ENCODE data around the gene CBLC. TPM values are rescaled to one million over a fixed set of nuclear protein-coding genes. Genes with fewer than 3 reads are reported as not detected.

Gene CBLC
- total RNA-seq, 1 experiment from 2014 or later: not detected

- Histone ChIP-seq H3K4me2 (ENCODE audit: low read depth, low read length, poor library complexity, severe bottlenecking) (no peak overlapping the region), H3K27ac (ENCODE audit: low read length) (no peak overlapping the region), H3K27me3 (ENCODE audit: low read length) (no peaks in the 10 kb centered on the region), H3K36me3 (ENCODE audit: insufficient read depth, low read length) (no peaks in the 10 kb centered on the region), H3K9ac (ENCODE audit: low read length) (no peak overlapping the region), H3K9me2 (replicated peaks; ENCODE audit: insufficient read depth, low read length) (no peaks in the 10 kb centered on the region), H3K4me3 (ENCODE audit: low read length) (no peak overlapping the region), H2AFZ (ENCODE audit: low read length) (no peak overlapping the region), H4K20me1 (ENCODE audit: insufficient read depth, low read depth, low read length) (no peaks in the 10 kb centered on the region), H3K79me2 (ENCODE audit: low read length) (no peaks in the 10 kb centered on the region), H3K9me3 (ENCODE audit: low read length) (no peaks in the 10 kb centered on the region), H3K4me1 (ENCODE audit: low read length) (peaks cover 3% of the 10 kb centered on the region; the same call in 1 of the 2 replicates)
- DNase-seq: no peak
Measured at GRCh38 chr19:44841231-44841630, 63.5 kb downstream of the CBLC start.

GRCh38 chr19:44845286-44845611 lies 67.6 kb downstream of the CBLC start:
- H3K4me2 ChIP-seq (ENCODE audit: low read depth, low read length, poor library complexity, severe bottlenecking): peak overlapping the region; percentile 60
- H4K20me1 ChIP-seq (ENCODE audit: insufficient read depth, low read depth, low read length): no peaks in the 10 kb centered on the region
- no peak overlapping the region; the same call in 1 of the 2 replicates for H3K9ac ChIP-seq (ENCODE audit: low read length)
- H3K9me2 ChIP-seq (replicated peaks; ENCODE audit: insufficient read depth, low read length): no peaks in the 10 kb centered on the region
- peak overlapping the region; percentile 59; the same call in 1 of the 2 replicates for H2AFZ ChIP-seq (ENCODE audit: low read length)
- H3K36me3 ChIP-seq (ENCODE audit: insufficient read depth, low read length): no peaks in the 10 kb centered on the region
- no peak overlapping the region for H3K4me3 ChIP-seq (ENCODE audit: low read length)
- DNase-seq: no peak
- no peaks in the 10 kb centered on the region for H3K79me2 ChIP-seq (ENCODE audit: low read length)
- H3K27ac ChIP-seq (ENCODE audit: low read length): no peak overlapping the region
- H3K27me3 ChIP-seq (ENCODE audit: low read length): no peaks in the 10 kb centered on the region
- H3K4me1 ChIP-seq (ENCODE audit: low read length): peaks cover 3% of the 10 kb centered on the region
- H3K9me3 ChIP-seq (ENCODE audit: low read length): no peaks in the 10 kb centered on the region

GRCh38 chr19:44845612-44846454 lies 68.1 kb downstream of the CBLC start, which contains the start of gene NECTIN2:
Gene NECTIN2, plus strand, starts transcription at chr19:44846297. Its CDS starts 229 bp downstream, at chr19:44846526.
- Histone ChIP-seq H3K27me3 (ENCODE audit: low read length) (no peaks in the 10 kb centered on the region), H3K79me2 (ENCODE audit: low read length) (no peaks in the 10 kb centered on the region), H2AFZ (ENCODE audit: low read length) (peak within 1 kb of the TSS; percentile 59; the same call in 1 of the 2 replicates), H3K4me1 (ENCODE audit: low read length) (peaks cover 3% of the 10 kb centered on the region), H3K4me3 (ENCODE audit: low read length) (peak within 1 kb of the TSS; percentile 42; the same call in 1 of the 2 replicates), H3K9me3 (ENCODE audit: low read length) (no peaks in the 10 kb centered on the region), H3K27ac (ENCODE audit: low read length) (no peak within 1 kb of the TSS), H4K20me1 (ENCODE audit: insufficient read depth, low read depth, low read length) (no peaks in the 10 kb centered on the region), H3K36me3 (ENCODE audit: insufficient read depth, low read length) (no peaks in the 10 kb centered on the region), H3K4me2 (ENCODE audit: low read depth, low read length, poor library complexity, severe bottlenecking) (peak within 1 kb of the TSS; percentile 60), H3K9ac (ENCODE audit: low read length) (no peak within 1 kb of the TSS; the same call in 1 of the 2 replicates), H3K9me2 (replicated peaks; ENCODE audit: insufficient read depth, low read length) (no peaks in the 10 kb centered on the region)
- DNase-seq: peak; percentile 95

GRCh38 chr19:44846455-44847143 lies 68.9 kb downstream of the CBLC start:
- H3K9me3 ChIP-seq (ENCODE audit: low read length): no peaks in the 10 kb centered on the region
- no peak overlapping the region for H3K9ac ChIP-seq (ENCODE audit: low read length)
- H2AFZ ChIP-seq (ENCODE audit: low read length): no peak overlapping the region
- no peaks in the 10 kb centered on the region for H3K9me2 ChIP-seq (replicated peaks; ENCODE audit: insufficient read depth, low read length)
- no peak overlapping the region for H3K27ac ChIP-seq (ENCODE audit: low read length)
- no peak overlapping the region for H3K4me2 ChIP-seq (ENCODE audit: low read depth, low read length, poor library complexity, severe bottlenecking)
- no peaks in the 10 kb centered on the region for H4K20me1 ChIP-seq (ENCODE audit: insufficient read depth, low read depth, low read length)
- H3K27me3 ChIP-seq (ENCODE audit: low read length): no peaks in the 10 kb centered on the region
- H3K79me2 ChIP-seq (ENCODE audit: low read length): no peaks in the 10 kb centered on the region
- no peak overlapping the region for H3K4me3 ChIP-seq (ENCODE audit: low read length)
- no peak for DNase-seq
- peaks cover 8% of the 10 kb centered on the region for H3K4me1 ChIP-seq (ENCODE audit: low read length)
- H3K36me3 ChIP-seq (ENCODE audit: insufficient read depth, low read length): no peaks in the 10 kb centered on the region

- Histone ChIP-seq H4K20me1 (ENCODE audit: insufficient read depth, low read depth, low read length) (no peaks in the 10 kb centered on the region), H3K4me1 (ENCODE audit: low read length) (peaks cover 10% of the 10 kb centered on the region), H3K9ac (ENCODE audit: low read length) (no peak overlapping the region), H3K4me3 (ENCODE audit: low read length) (no peak overlapping the region), H3K9me3 (ENCODE audit: low read length) (no peaks in the 10 kb centered on the region), H3K27ac (ENCODE audit: low read length) (no peak overlapping the region), H3K36me3 (ENCODE audit: insufficient read depth, low read length) (no peaks in the 10 kb centered on the region), H3K79me2 (ENCODE audit: low read length) (no peaks in the 10 kb centered on the region), H3K27me3 (ENCODE audit: low read length) (no peaks in the 10 kb centered on the region), H2AFZ (ENCODE audit: low read length) (no peak overlapping the region), H3K9me2 (replicated peaks; ENCODE audit: insufficient read depth, low read length) (no peaks in the 10 kb centered on the region), H3K4me2 (ENCODE audit: low read depth, low read length, poor library complexity, severe bottlenecking) (no peak overlapping the region)
- DNase-seq: no peak
Measured at GRCh38 chr19:44847144-44848035, 69.7 kb downstream of the CBLC start.

- DNase-seq: no peak
- no peak overlapping the region for H2AFZ ChIP-seq (ENCODE audit: low read length)
- no peak overlapping the region for H3K4me3 ChIP-seq (ENCODE audit: low read length)
- peaks cover 10% of the 10 kb centered on the region for H3K4me1 ChIP-seq (ENCODE audit: low read length)
- H3K9me2 ChIP-seq (replicated peaks; ENCODE audit: insufficient read depth, low read length): no peaks in the 10 kb centered on the region
- no peak overlapping the region for H3K4me2 ChIP-seq (ENCODE audit: low read depth, low read length, poor library complexity, severe bottlenecking)
- no peaks in the 10 kb centered on the region for H4K20me1 ChIP-seq (ENCODE audit: insufficient read depth, low read depth, low read length)
- no peaks in the 10 kb centered on the region for H3K79me2 ChIP-seq (ENCODE audit: low read length)
- H3K9ac ChIP-seq (ENCODE audit: low read length): no peak overlapping the region
- no peaks in the 10 kb centered on the region for H3K36me3 ChIP-seq (ENCODE audit: insufficient read depth, low read length)
- H3K27me3 ChIP-seq (ENCODE audit: low read length): no peaks in the 10 kb centered on the region
- no peak overlapping the region for H3K27ac ChIP-seq (ENCODE audit: low read length)
- no peaks in the 10 kb centered on the region for H3K9me3 ChIP-seq (ENCODE audit: low read length)
Measured at GRCh38 chr19:44848036-44848811, 70.5 kb downstream of the CBLC start.

- Histone ChIP-seq H4K20me1 (ENCODE audit: insufficient read depth, low read depth, low read length) (no peaks in the 10 kb centered on the region), H3K4me3 (ENCODE audit: low read length) (no peak overlapping the region), H3K79me2 (ENCODE audit: low read length) (no peaks in the 10 kb centered on the region), H3K36me3 (ENCODE audit: insufficient read depth, low read length) (no peaks in the 10 kb centered on the region), H3K27ac (ENCODE audit: low read length) (no peak overlapping the region), H3K4me2 (ENCODE audit: low read depth, low read length, poor library complexity, severe bottlenecking) (no peak overlapping the region), H3K27me3 (ENCODE audit: low read length) (no peaks in the 10 kb centered on the region), H3K9me2 (replicated peaks; ENCODE audit: insufficient read depth, low read length) (no peaks in the 10 kb centered on the region), H2AFZ (ENCODE audit: low read length) (no peak overlapping the region), H3K9me3 (ENCODE audit: low read length) (no peaks in the 10 kb centered on the region), H3K4me1 (ENCODE audit: low read length) (peaks cover 10% of the 10 kb centered on the region), H3K9ac (ENCODE audit: low read length) (no peak overlapping the region)
- no peak for DNase-seq
Measured at GRCh38 chr19:44848812-44849447, 71.2 kb downstream of the CBLC start.
